ENCODE results near the gene DDX1. TPM values are rescaled to one million over a fixed set of nuclear protein-coding genes. Genes with fewer than 3 reads are reported as not detected.

DDX1 gene
- total RNA-seq, 1 experiment from 2014 or later: 154 TPM

GRCh38 chr2:15658911-15659310 is 67.2 kb downstream of the DDX1 start:
- DNase-seq (ENCODE audit: low spot score): no peak
- H3K4me3 ChIP-seq (ENCODE audit: low read depth, low read length, poor library complexity, severe bottlenecking): no peak overlapping the region

GRCh38 chr2:15660491-15661294 is 69.0 kb downstream of the DDX1 start:
- Histone ChIP-seq H3K4me3 (ENCODE audit: low read depth, low read length, poor library complexity, severe bottlenecking) (no peak overlapping the region), H3K27me3 (replicated peaks; ENCODE audit: insufficient read depth, low read depth, low read length, poor library complexity) (no peaks in the 10 kb centered on the region), H3K4me1 (ENCODE audit: insufficient read depth, low read length, poor library complexity, severe bottlenecking) (no peaks in the 10 kb centered on the region), H3K27ac (ENCODE audit: low read depth, low read length, poor library complexity, severe bottlenecking) (no peak overlapping the region), H3K36me3 (ENCODE audit: insufficient read depth, low read length, poor library complexity, severe bottlenecking) (no peaks in the 10 kb centered on the region), H3K9me3 (ENCODE audit: low read depth, low read length, poor library complexity, severe bottlenecking) (peaks cover 3% of the 10 kb centered on the region)
- no peak for DNase-seq (ENCODE audit: low spot score)
- ChIA-PET CTCF (no interaction called here), POLR2A (ENCODE audit: low non-redundant PET) (no interaction called here)
- TF ChIP-seq CTCF (conservative IDR thresholded peaks at IDR 0.05; ENCODE audit: low read depth, low read length) (no peak), EZH2 (IDR thresholded peaks at IDR 0.05; ENCODE audit: borderline replicate concordance, low read depth, low read length, poor library complexity, severe bottlenecking) (no peak)
- intact Hi-C loops (cut with micrococcal nuclease; ENCODE audit: unreplicated experiment): no loop called here
- BruUV-seq (replicated peaks): no TSS peak

More at GRCh38 chr2:15658911-15659310, 67.2 kb downstream of the DDX1 start:
- TF ChIP-seq EZH2 (IDR thresholded peaks at IDR 0.05; ENCODE audit: borderline replicate concordance, low read depth, low read length, poor library complexity, severe bottlenecking): no peak
- no peak for TF ChIP-seq CTCF (conservative IDR thresholded peaks at IDR 0.05; ENCODE audit: low read depth, low read length)
- Histone ChIP-seq H3K36me3 (ENCODE audit: insufficient read depth, low read length, poor library complexity, severe bottlenecking) (no peaks in the 10 kb centered on the region), H3K27ac (ENCODE audit: low read depth, low read length, poor library complexity, severe bottlenecking) (no peak overlapping the region), H3K9me3 (ENCODE audit: low read depth, low read length, poor library complexity, severe bottlenecking) (peaks cover 3% of the 10 kb centered on the region), H3K27me3 (replicated peaks; ENCODE audit: insufficient read depth, low read depth, low read length, poor library complexity) (no peaks in the 10 kb centered on the region), H3K4me1 (ENCODE audit: insufficient read depth, low read length, poor library complexity, severe bottlenecking) (no peaks in the 10 kb centered on the region)
- ChIA-PET POLR2A (ENCODE audit: low non-redundant PET) (no interaction called here), CTCF (no interaction called here)
- BruUV-seq (replicated peaks): no TSS peak
- intact Hi-C loops (cut with micrococcal nuclease; ENCODE audit: unreplicated experiment): no loop called here

GRCh38 chr2:15661295-15661569 is 69.6 kb downstream of the DDX1 start:
- no peak for TF ChIP-seq CTCF (conservative IDR thresholded peaks at IDR 0.05; ENCODE audit: low read depth, low read length)
- no peak for TF ChIP-seq EZH2 (IDR thresholded peaks at IDR 0.05; ENCODE audit: borderline replicate concordance, low read depth, low read length, poor library complexity, severe bottlenecking)
- Histone ChIP-seq H3K4me1 (ENCODE audit: insufficient read depth, low read length, poor library complexity, severe bottlenecking) (no peaks in the 10 kb centered on the region), H3K4me3 (ENCODE audit: low read depth, low read length, poor library complexity, severe bottlenecking) (no peak overlapping the region), H3K9me3 (ENCODE audit: low read depth, low read length, poor library complexity, severe bottlenecking) (peaks cover 3% of the 10 kb centered on the region), H3K27ac (ENCODE audit: low read depth, low read length, poor library complexity, severe bottlenecking) (no peak overlapping the region), H3K27me3 (replicated peaks; ENCODE audit: insufficient read depth, low read depth, low read length, poor library complexity) (no peaks in the 10 kb centered on the region), H3K36me3 (ENCODE audit: insufficient read depth, low read length, poor library complexity, severe bottlenecking) (no peaks in the 10 kb centered on the region)
- intact Hi-C loops (cut with micrococcal nuclease; ENCODE audit: unreplicated experiment): no loop called here
- DNase-seq (ENCODE audit: low spot score): no peak
- CTCF ChIA-PET: no interaction called here
- BruUV-seq (replicated peaks): no TSS peak
- POLR2A ChIA-PET (ENCODE audit: low non-redundant PET): no interaction called here
